Testis (tissue), 2 donors: ENCODE results near the gene CCM2.

Experiments
- CTCF ChIP-seq, 3 experiments: fragments of 450-650 bp in 2 of 3; fragments of 200-600 bp in 1 of 3; sonication (generic) in 1 of 3; IDR thresholded peaks; one replicate each; pipeline ENCODE4 v1.5.1; 2016 to 2019; ENCODE audit warnings: antibody characterized with exemption in 3 of 3, mild to moderate bottlenecking in 2 of 3, moderate library complexity in 1 of 3
- POLR2A ChIP-seq: fragments of 450-650 bp; IDR thresholded peaks from one replicate; pipeline ENCODE4 v1.6.1; 2017; ENCODE audit warnings: antibody characterized with exemption, mild to moderate bottlenecking, moderate library complexity

- TF ChIP-seq CTCF (IDR thresholded peaks at IDR 0.05) (no peak), POLR2A (no peak)
These were observed 55.0 kb downstream of the CCM2 start for GRCh38 chr7:45055016-45055415.
